Measurements from ENCODE around the gene CENPQ. TPM values are rescaled to one million over a fixed set of nuclear protein-coding genes. Genes with fewer than 3 reads are reported as not detected.

CENPQ gene
- total RNA-seq, 4 donors from 2014 or later: 0.88 to 5.8 (median 1.6) TPM

DNA sequence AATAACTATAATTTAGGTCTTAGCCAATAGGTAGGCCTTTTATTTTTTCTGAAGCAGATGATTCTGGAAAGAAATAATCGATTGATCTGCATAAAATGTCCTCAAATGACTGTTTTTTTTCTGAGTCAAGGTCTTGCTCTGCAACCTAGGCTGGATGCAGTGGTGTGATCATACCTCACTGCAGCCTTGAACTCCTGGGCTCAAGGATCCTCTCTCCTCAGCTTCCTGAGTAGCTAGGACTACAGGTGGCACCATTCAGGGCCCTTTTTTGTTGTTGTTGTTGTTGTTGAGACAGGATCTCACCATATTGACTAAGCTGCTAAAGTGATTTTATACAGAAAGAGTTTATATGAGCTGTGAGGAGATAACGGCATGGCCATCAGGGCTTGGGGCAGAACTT is 54.7 kb downstream of the CENPQ start:
- H3K4me1 ChIP-seq: no peaks in the 10 kb centered on the region
- no peaks in the 10 kb centered on the region for H3K9me3 ChIP-seq
- no peak for DNase-seq
- H3K27ac ChIP-seq: no peak overlapping the region
- TF ChIP-seq, protein P1, sequence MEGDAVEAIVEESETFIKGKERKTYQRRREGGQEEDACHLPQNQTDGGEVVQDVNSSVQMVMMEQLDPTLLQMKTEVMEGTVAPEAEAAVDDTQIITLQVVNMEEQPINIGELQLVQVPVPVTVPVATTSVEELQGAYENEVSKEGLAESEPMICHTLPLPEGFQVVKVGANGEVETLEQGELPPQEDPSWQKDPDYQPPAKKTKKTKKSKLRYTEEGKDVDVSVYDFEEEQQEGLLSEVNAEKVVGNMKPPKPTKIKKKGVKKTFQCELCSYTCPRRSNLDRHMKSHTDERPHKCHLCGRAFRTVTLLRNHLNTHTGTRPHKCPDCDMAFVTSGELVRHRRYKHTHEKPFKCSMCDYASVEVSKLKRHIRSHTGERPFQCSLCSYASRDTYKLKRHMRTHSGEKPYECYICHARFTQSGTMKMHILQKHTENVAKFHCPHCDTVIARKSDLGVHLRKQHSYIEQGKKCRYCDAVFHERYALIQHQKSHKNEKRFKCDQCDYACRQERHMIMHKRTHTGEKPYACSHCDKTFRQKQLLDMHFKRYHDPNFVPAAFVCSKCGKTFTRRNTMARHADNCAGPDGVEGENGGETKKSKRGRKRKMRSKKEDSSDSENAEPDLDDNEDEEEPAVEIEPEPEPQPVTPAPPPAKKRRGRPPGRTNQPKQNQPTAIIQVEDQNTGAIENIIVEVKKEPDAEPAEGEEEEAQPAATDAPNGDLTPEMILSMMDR (IDR thresholded peaks at IDR 0.05): no peak
- TF ChIP-seq POLR2A (IDR thresholded peaks at IDR 0.05): no peak
- H3K27me3 ChIP-seq: no peaks in the 10 kb centered on the region
- H3K4me3 ChIP-seq: no peak overlapping the region
- H3K36me3 ChIP-seq: no peaks in the 10 kb centered on the region

DNA sequence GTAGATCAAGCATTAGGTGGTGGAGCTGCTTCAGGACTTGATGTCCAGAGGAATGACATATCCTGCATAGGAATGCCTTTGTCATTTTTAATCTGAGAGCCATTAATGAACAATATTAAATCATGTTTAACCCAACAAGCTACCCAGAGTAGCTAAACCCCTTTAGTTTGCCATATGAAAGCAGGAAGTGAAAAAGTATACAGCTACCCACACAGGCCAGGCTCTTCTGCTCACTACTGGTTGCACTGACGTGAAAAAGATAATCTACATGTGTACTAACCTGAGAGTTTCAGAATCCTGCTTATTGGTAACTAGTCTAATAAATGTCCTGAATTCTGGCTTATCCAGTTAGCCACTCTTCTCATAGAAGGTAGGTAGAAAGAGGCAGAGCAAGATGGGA is 56.5 kb downstream of the CENPQ start:
- no peak for DNase-seq
- TF ChIP-seq, protein P1 (IDR thresholded peaks at IDR 0.05): no peak
- no peak for TF ChIP-seq POLR2A (IDR thresholded peaks at IDR 0.05)
- no peaks in the 10 kb centered on the region for H3K4me1 ChIP-seq
- no peaks in the 10 kb centered on the region for H3K36me3 ChIP-seq
- no peak overlapping the region for H3K4me3 ChIP-seq
- no peak overlapping the region for H3K27ac ChIP-seq
- no peaks in the 10 kb centered on the region for H3K27me3 ChIP-seq
- no peaks in the 10 kb centered on the region for H3K9me3 ChIP-seq

DNA sequence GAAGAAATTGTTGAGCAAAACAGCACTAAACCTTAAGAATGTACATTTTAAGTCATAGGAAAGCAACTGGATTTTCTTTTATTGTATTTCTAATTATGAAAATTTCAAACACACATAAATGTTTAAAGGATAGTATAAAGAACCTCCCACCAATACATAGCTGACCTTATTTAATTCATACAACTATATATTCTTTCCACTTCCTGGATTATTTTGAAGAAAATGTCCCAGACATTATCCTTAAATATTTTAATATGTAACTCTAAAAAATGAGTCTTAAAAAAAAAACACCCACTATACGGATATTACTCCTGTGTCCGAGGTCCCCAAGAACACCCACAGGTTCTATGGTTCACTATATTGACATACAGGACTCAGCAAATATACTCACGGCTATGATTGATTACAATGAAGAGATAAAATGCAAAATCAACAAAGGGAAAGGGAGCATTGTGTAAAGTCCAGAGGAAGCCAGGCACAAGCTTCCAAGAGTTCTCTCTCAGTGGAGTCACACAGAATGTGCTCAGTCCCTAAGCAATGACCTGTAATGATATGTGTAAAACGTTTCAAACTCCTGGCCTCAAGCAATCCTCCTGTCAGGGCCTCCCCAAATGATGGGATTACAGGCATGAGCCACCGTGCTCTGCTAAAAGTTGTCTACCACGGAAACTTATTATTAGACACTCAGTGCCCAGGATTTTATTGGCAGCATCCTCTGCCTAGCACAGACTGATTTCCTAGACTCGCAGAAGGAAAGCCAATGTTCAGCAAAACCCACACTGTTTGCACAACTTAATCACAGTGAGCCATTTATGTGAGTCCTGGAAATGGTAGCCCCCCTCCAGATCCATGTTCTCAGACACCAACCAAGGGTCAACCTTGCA is 59.8 kb downstream of the CENPQ start:
- Histone ChIP-seq H3K9me3 (no peaks in the 10 kb centered on the region), H3K27me3 (no peaks in the 10 kb centered on the region), H3K27ac (no peak overlapping the region), H3K36me3 (no peaks in the 10 kb centered on the region), H3K4me1 (no peaks in the 10 kb centered on the region), H3K4me3 (no peak overlapping the region)
- no peak for TF ChIP-seq POLR2A (IDR thresholded peaks at IDR 0.05)
- TF ChIP-seq, protein P1 (IDR thresholded peaks at IDR 0.05): no peak
- DNase-seq: no peak

DNA sequence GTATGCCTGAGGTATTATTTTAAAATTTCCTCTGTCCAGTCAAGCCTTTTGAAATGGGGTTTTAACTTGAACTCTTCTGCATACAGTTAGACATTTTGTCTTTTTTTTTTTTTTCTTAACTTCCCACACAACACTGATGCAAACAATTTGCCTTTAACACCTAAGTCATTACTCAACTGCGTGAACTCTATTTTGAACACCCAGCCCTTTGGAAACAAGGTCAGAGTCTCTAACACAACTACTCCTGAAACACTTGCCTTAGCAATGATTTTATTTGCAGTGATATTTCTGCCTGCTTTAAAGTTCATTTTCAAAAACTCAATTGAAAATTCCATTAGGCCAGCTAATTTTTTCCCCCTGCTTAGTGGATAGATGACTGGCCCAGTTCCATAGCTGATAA is 60.7 kb downstream of the CENPQ start:
- Histone ChIP-seq H3K36me3 (no peaks in the 10 kb centered on the region), H3K4me1 (no peaks in the 10 kb centered on the region), H3K4me3 (no peak overlapping the region), H3K27me3 (no peaks in the 10 kb centered on the region), H3K27ac (no peak overlapping the region), H3K9me3 (no peaks in the 10 kb centered on the region)
- DNase-seq: no peak
- TF ChIP-seq, protein P1 (IDR thresholded peaks at IDR 0.05): no peak
- no peak for TF ChIP-seq POLR2A (IDR thresholded peaks at IDR 0.05)

DNA sequence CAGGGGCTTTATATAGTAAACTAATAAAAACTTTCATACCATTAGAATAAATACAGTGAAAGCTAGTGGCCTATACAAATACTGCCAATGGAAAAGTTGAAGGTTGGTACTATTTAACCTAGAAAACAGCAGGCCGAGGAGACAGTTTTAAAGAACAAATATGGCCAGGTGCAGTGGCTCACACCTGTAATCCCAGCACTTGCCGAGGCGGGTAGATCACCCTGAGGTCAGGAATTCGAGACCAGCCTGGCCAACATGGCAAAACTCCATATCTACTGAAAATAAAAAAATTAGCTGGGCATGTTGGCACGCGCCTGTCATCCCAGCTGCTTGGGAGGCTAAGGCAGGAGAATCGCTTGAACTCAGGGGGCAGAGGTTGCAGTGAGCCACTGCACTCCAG is 61.4 kb downstream of the CENPQ start:
- no peaks in the 10 kb centered on the region for H3K4me1 ChIP-seq
- TF ChIP-seq, protein P1 (IDR thresholded peaks at IDR 0.05): no peak
- no peak for TF ChIP-seq POLR2A (IDR thresholded peaks at IDR 0.05)
- DNase-seq: no peak
- no peak overlapping the region for H3K27ac ChIP-seq
- no peak overlapping the region for H3K4me3 ChIP-seq
- H3K36me3 ChIP-seq: no peaks in the 10 kb centered on the region
- no peaks in the 10 kb centered on the region for H3K9me3 ChIP-seq
- H3K27me3 ChIP-seq: no peaks in the 10 kb centered on the region
